H1 (cell line): ENCODE data around the gene PRIMA1. TPM values are rescaled to one million over a fixed set of nuclear protein-coding genes. Genes with fewer than 3 reads are reported as not detected.

ENCODE experiments used
- CTCF ChIA-PET: fragments of 300-600 bp; sonication (Branson Sonifier 250); formaldehyde crosslinking; loops from one replicate; lab custom pipeline; 2021; ENCODE audit not compliant: partially characterized antibody; lab: Charles Lee
- POLR2A ChIA-PET: fragments of 300-600 bp; sonication (Branson Sonifier 250); formaldehyde crosslinking; loops from one replicate; lab custom pipeline; 2021; ENCODE audit warnings: inconsistent platforms; ENCODE audit not compliant: partially characterized antibody; lab: Charles Lee
- DNase-seq, 2 experiments: peaks; one replicate each; pipeline versions ENCODE4 v3.0.0 to v3.0.0-alpha.2; 2010 to 2022; ENCODE audit warnings: low spot score in 2 of 2, low read depth in 1 of 2, mixed read lengths in 1 of 2
- FAIRE-seq: peaks from 2 replicates; lab custom pipeline; 2011; peaks lifted over from hg19 to GRCh38; lab: Jason Lieb, UNC
- H2AFZ ChIP-seq: 2 replicates; pipeline ENCODE4 v1.8.1; 2012; ENCODE audit warnings: low read length, inconsistent platforms
- H2AK5ac ChIP-seq: 2 replicates; pipeline ENCODE4 v1.6.1; 2013; ENCODE audit warnings: low read depth, low read length
- H2BK120ac ChIP-seq: replicated peaks from 2 replicates; pipeline ENCODE3; 2013; ENCODE audit warnings: low read depth, low read length, inconsistent platforms
- H2BK12ac ChIP-seq: 2 replicates; pipeline ENCODE4 v1.6.1; 2013; ENCODE audit warnings: low read depth, low read length
- H2BK15ac ChIP-seq: 2 replicates; pipeline ENCODE4 v1.6.1; 2013; ENCODE audit warnings: low read length
- H2BK20ac ChIP-seq: 2 replicates; pipeline ENCODE4 v1.6.1; 2013; ENCODE audit warnings: low read length
- H2BK5ac ChIP-seq: 2 replicates; pipeline ENCODE4 v1.6.1; 2013; ENCODE audit warnings: low read depth, low read length
- H3K14ac ChIP-seq: 2 replicates; pipeline ENCODE4 v1.6.1; 2013; ENCODE audit warnings: inconsistent platforms; ENCODE audit not compliant: insufficient read length
- H3K18ac ChIP-seq: 2 replicates; pipeline ENCODE4 v1.6.1; 2013; ENCODE audit warnings: low read length; ENCODE audit errors: extremely low read depth
- H3K23ac ChIP-seq: 2 replicates; pipeline ENCODE4 v1.6.1; 2013; ENCODE audit warnings: inconsistent platforms; ENCODE audit not compliant: insufficient read length
- H3K23me2 ChIP-seq: 2 replicates; pipeline ENCODE4 v1.6.1; 2013; ENCODE audit warnings: low read depth, low read length
- H3K27ac ChIP-seq: 2 replicates; pipeline ENCODE4 v1.6.1; 2011; ENCODE audit warnings: low read depth, low read length, inconsistent platforms
- H3K27me3 ChIP-seq, 4 experiments: replicated peaks in 1 of 4; 1 replicate in 1 of 4; 2 replicates in 3 of 4; pipeline versions ENCODE4 v1.6.1 to v1.8.1; 2011 to 2013; ENCODE audit warnings: low read length in 3 of 4, mild to moderate bottlenecking in 3 of 4, inconsistent platforms in 2 of 4, mixed read lengths in 2 of 4, moderate library complexity in 1 of 4; ENCODE audit not compliant: control insufficient read depth in 3 of 4, insufficient read depth in 3 of 4; ENCODE audit errors: extremely low read depth in 1 of 4
- H3K36me3 ChIP-seq, 4 experiments: 2 replicates each; pipeline versions ENCODE4 v1.6.1 to v1.8.1; 2011 to 2013; ENCODE audit warnings: mild to moderate bottlenecking in 4 of 4, low read length in 3 of 4, moderate library complexity in 2 of 4, control low read depth in 1 of 4, inconsistent platforms in 1 of 4; ENCODE audit not compliant: insufficient read depth in 4 of 4, control insufficient read depth in 2 of 4
- H3K4ac ChIP-seq: replicated peaks from 2 replicates; pipeline ENCODE3; 2013; ENCODE audit warnings: low read length, low read depth, mixed read lengths, inconsistent platforms; ENCODE audit not compliant: insufficient read length
- H3K4me1 ChIP-seq, 4 experiments: replicated peaks in 1 of 4; 1 replicate in 1 of 4; 2 replicates in 3 of 4; pipeline versions ENCODE4 v1.6.1 to v1.8.1; 2011 to 2013; ENCODE audit warnings: low read length in 3 of 4, inconsistent platforms in 2 of 4, mixed read lengths in 1 of 4; ENCODE audit not compliant: insufficient read depth in 4 of 4, control insufficient read depth in 3 of 4
- H3K4me2 ChIP-seq, 2 experiments: 2 replicates each; pipeline versions ENCODE4 v1.6.1 to v1.8.1; 2011 to 2013; ENCODE audit warnings: low read depth in 2 of 2, low read length in 2 of 2, control low read depth in 1 of 2, inconsistent platforms in 1 of 2, mild to moderate bottlenecking in 1 of 2; ENCODE audit not compliant: insufficient read depth in 1 of 2
- H3K4me3 ChIP-seq, 4 experiments: fragments of 200-600, 300-600 bp in 1 of 4; sonication (generic), shearing (Covaris generic), sonication (Bioruptor Twin) in 1 of 4; 2 replicates each; pipeline versions ENCODE4 v1.5.1 to v1.8.1; 2011 to 2016; ENCODE audit warnings: low read length in 4 of 4, low read depth in 3 of 4, control low read depth in 2 of 4, inconsistent platforms in 2 of 4, mild to moderate bottlenecking in 2 of 4, mixed read lengths in 1 of 4, moderate library complexity in 1 of 4; ENCODE audit not compliant: insufficient read depth in 2 of 4; ENCODE audit errors: extremely low read depth in 1 of 4
- H3K56ac ChIP-seq: replicated peaks from 2 replicates; pipeline ENCODE3; 2013; ENCODE audit warnings: low read depth, mild to moderate bottlenecking, mixed read lengths, low read length, inconsistent platforms; ENCODE audit not compliant: insufficient read length
- H3K79me1 ChIP-seq: 2 replicates; pipeline ENCODE4 v1.6.1; 2013; ENCODE audit warnings: low read depth, low read length, control low read depth
- H3K79me2 ChIP-seq, 2 experiments: 2 replicates each; pipeline versions ENCODE4 v1.6.1 to v1.8.1; 2012 to 2013; ENCODE audit warnings: low read length in 2 of 2, mild to moderate bottlenecking in 2 of 2, inconsistent platforms in 1 of 2; ENCODE audit not compliant: insufficient read depth in 2 of 2, control insufficient read depth in 1 of 2
- H3K9ac ChIP-seq, 4 experiments: replicated peaks in 1 of 4; 1 replicate in 1 of 4; 2 replicates in 3 of 4; pipeline versions ENCODE4 v1.6.1 to v1.8.1; 2011 to 2013; ENCODE audit warnings: low read depth in 3 of 4, low read length in 3 of 4, control low read depth in 2 of 4, mild to moderate bottlenecking in 2 of 4, moderate library complexity in 2 of 4, inconsistent platforms in 1 of 4; ENCODE audit errors: extremely low read depth in 1 of 4
- H3K9me3 ChIP-seq, 2 experiments: 2 replicates each; pipeline versions ENCODE4 v1.6.1 to v1.8.1; 2012 to 2013; ENCODE audit warnings: mild to moderate bottlenecking in 2 of 2, moderate library complexity in 2 of 2, control low read depth in 1 of 2, inconsistent platforms in 1 of 2, low read depth in 1 of 2, low read length in 1 of 2, mixed read lengths in 1 of 2; ENCODE audit not compliant: insufficient read depth in 2 of 2
- H4K20me1 ChIP-seq, 2 experiments: replicated peaks in 1 of 2; 2 replicates each; pipeline versions ENCODE3 to v1.8.1; 2011 to 2013; ENCODE audit warnings: inconsistent platforms in 2 of 2, low read length in 2 of 2, mild to moderate bottlenecking in 1 of 2; ENCODE audit not compliant: insufficient read depth in 2 of 2, control insufficient read depth in 1 of 2
- H4K5ac ChIP-seq: 2 replicates; pipeline ENCODE4 v1.6.1; 2013; ENCODE audit warnings: low read length, low read depth, mixed read lengths, inconsistent platforms; ENCODE audit not compliant: insufficient read length
- H4K8ac ChIP-seq: 2 replicates; pipeline ENCODE4 v1.8.0; 2013; ENCODE audit warnings: mild to moderate bottlenecking, moderate library complexity, low read length, inconsistent platforms; ENCODE audit not compliant: insufficient read depth; ENCODE audit errors: extremely low read depth
- H4K91ac ChIP-seq: replicated peaks from 2 replicates; pipeline ENCODE3; 2013; ENCODE audit warnings: low read length, mixed read lengths, inconsistent platforms; ENCODE audit not compliant: insufficient read length
- CHD1 ChIP-seq: IDR thresholded peaks from 2 replicates; pipeline ENCODE4 v1.6.1; 2012; ENCODE audit warnings: low read depth, low read length, improper control_type of control experiment
- EGR1 ChIP-seq: IDR thresholded peaks from 2 replicates; pipeline ENCODE4 v1.6.1; 2011; ENCODE audit warnings: low read depth, low read length, borderline replicate concordance
- EP300 ChIP-seq, 2 experiments: IDR thresholded peaks; 1 replicate in 1 of 2; 2 replicates in 1 of 2; pipeline ENCODE4 v1.6.1; 2011 to 2012; ENCODE audit warnings: low read depth in 2 of 2, low read length in 2 of 2, mild to moderate bottlenecking in 2 of 2, borderline replicate concordance in 1 of 2, inconsistent platforms in 1 of 2, moderate library complexity in 1 of 2
- FOSL1 ChIP-seq: IDR thresholded peaks from 2 replicates; pipeline ENCODE4 v1.6.1; 2011; ENCODE audit warnings: mild to moderate bottlenecking, low read depth, low read length, moderate library complexity; ENCODE audit not compliant: insufficient read depth
- MAFK ChIP-seq: IDR thresholded peaks from 2 replicates; pipeline ENCODE4 v1.6.1; 2012; ENCODE audit warnings: low read depth, mild to moderate bottlenecking, improper control_type of control experiment, low read length
- RAD21 ChIP-seq, 2 experiments: IDR thresholded peaks in 1 of 2; conservative IDR thresholded peaks in 1 of 2; 2 replicates each; pipeline ENCODE4 v1.6.1; 2011; ENCODE audit warnings: low read depth in 2 of 2, low read length in 2 of 2, improper control_type of control experiment in 1 of 2, inconsistent platforms in 1 of 2, mild to moderate bottlenecking in 1 of 2, moderate library complexity in 1 of 2
- RFX5 ChIP-seq: IDR thresholded peaks from 2 replicates; pipeline ENCODE4 v1.6.1; 2011; ENCODE audit warnings: low read depth, low read length, improper control_type of control experiment, borderline replicate concordance
- RXRA ChIP-seq: IDR thresholded peaks from 2 replicates; pipeline ENCODE4 v1.6.1; 2011; ENCODE audit warnings: low read depth, mild to moderate bottlenecking, low read length, moderate library complexity; ENCODE audit not compliant: insufficient read depth
- SAP30 ChIP-seq: fragments of 300-600 bp; sonication (generic); IDR thresholded peaks from 2 replicates; pipeline ENCODE4 v1.7.1; 2012; ENCODE audit warnings: low read length, moderate library complexity, mild to moderate bottlenecking, inconsistent platforms; ENCODE audit not compliant: insufficient read depth, insufficient replicate concordance
- SUZ12 ChIP-seq: fragments of 200-600 bp; sonication (generic); IDR thresholded peaks from 2 replicates; pipeline ENCODE4 v1.6.1; 2012; ENCODE audit warnings: mild to moderate bottlenecking, inconsistent platforms, low read length, moderate library complexity, mixed read lengths
- TAF1 ChIP-seq: IDR thresholded peaks from 2 replicates; pipeline ENCODE4 v1.6.1; 2011; ENCODE audit warnings: mild to moderate bottlenecking, low read depth, low read length
- WGBS, 2 experiments: shearing (Covaris generic) in 1 of 2; methylation state at CpG; one replicate each; pipeline versions ENCODE4 v1.1.6 to v1.1.7; 2013 to 2015; ENCODE audit warnings: low lambda C conversion rate in 2 of 2, mixed read lengths in 2 of 2, inconsistent platforms in 1 of 2, low coverage in 1 of 2, missing lambda C conversion rate in 1 of 2; ENCODE audit not compliant: insufficient replicate concordance in 2 of 2, insufficient coverage in 1 of 2, insufficient read length in 1 of 2; ENCODE audit errors: extremely low coverage in 1 of 2, missing lambda C conversion rate in 1 of 2; 5-methylcytosine and 5-hydroxymethylcytosine counted together
- polyA plus RNA-seq, 7 experiments: library from polyadenylated mRNA; depleted of rRNA in 3 of 7; stranded (reverse) in 5 of 7; unstranded in 2 of 7; fragments of >200 nt in 5 of 7; fragments of 200-250 nt in 2 of 7; gene quantifications; 1 replicate in 5 of 7; 2 replicates in 1 of 7; 4 replicates in 1 of 7; pipeline versions ENCODE4 v1.2.1 to v1.2.3, GENCODE V29; 2011 to 2013; ENCODE audit warnings: missing spikeins in 2 of 7, mixed read lengths in 2 of 7
- total RNA-seq: library from RNA; stranded (reverse); fragmentation: NEBNext Ultra II Directional; extraction: Animal tissue kit (Norgen Biotek cat#: 25700); gene quantifications from 2 replicates; pipeline ENCODE4 v1.2.1, GENCODE V29; 2021

Gene PRIMA1
- total and polyA plus RNA-seq, 2 of the 8 experiments (the other 6 are each of a cell fraction or from before 2014, with no cell fraction given): 2.8 to 4.5 TPM

DNA sequence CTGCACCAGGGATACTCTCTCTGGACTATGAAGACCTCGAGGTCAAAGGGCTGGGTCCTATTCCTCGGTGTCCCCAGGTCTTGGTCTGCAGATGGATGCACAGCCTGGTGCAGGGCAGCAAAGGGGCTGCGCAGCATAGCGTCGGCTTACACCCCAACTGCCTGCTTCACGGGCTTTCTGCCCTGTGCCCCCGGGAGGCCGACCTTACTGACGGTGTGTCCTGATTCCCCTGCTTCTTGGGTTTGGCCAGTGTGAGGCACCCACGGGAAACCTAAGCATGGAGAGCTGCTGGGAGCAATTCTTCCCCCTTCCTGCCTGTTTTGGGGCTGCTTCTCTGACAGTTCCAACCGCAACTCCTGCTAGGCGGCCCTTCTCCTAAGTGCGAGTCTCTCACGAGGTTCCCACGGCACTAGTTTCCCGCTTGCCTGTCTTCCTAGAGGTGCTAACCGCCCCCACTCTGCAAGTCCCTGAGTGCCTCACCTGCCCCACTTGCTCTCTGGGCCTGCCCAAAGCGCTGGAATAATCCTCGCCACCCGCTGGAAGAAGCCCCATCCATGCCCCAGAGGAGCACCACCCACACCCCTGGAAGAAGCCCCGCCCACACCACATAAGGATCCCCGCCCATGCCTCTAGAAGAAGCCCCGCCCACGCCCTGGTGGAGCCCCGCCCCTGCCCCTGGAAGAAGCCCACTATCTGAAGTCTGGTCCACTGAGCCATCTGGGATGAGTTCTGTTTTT, 54.0 kb downstream of the PRIMA1 start:
- Histone ChIP-seq H4K91ac (no peak overlapping the region), H3K27me3 (no peaks in the 10 kb centered on the region; a peak in 1 of 7 replicates), H2BK15ac (no peak overlapping the region; the same call in 1 of the 2 replicates), H2BK120ac (no peak overlapping the region), H3K4ac (no peak overlapping the region), H3K36me3 (no peaks in the 10 kb centered on the region), H3K9me3 (no peaks in the 10 kb centered on the region), H4K8ac (no peak overlapping the region), H3K4me2 (no peak overlapping the region), H2BK20ac (no peak overlapping the region), H3K79me1 (no peaks in the 10 kb centered on the region), H3K4me3 (no peak overlapping the region), H3K79me2 (no peaks in the 10 kb centered on the region), H3K9ac (no peak overlapping the region), H2BK5ac (no peak overlapping the region), H3K27ac (no peak overlapping the region), H3K4me1 (peaks cover 0 to 6% (median under 1%) of the 10 kb centered on the region in 4 experiments; a peak in 1 of 7 replicates), H3K56ac (no peak overlapping the region), H3K14ac (no peak overlapping the region), H4K5ac (no peak overlapping the region), H4K20me1 (no peaks in the 10 kb centered on the region), H3K18ac (no peak overlapping the region), H2AK5ac (no peak overlapping the region), H3K23ac (no peak overlapping the region), H2AFZ (no peak overlapping the region), H2BK12ac (no peak overlapping the region), H3K23me2 (no peaks in the 10 kb centered on the region)
- POLR2A ChIA-PET: interaction anchor here (1.2 to 1.4 kb wide), 2 partner anchors 54 to 55 kb away, joined by 3 read pairs; partner anchors contain the start of gene PRIMA1
- DNase-seq (peak in 1 of 2 experiments; percentile 85), FAIRE-seq (no peak)
- 79% methylated on average over 22 of the region's 25 CpGs; no CpG with 5 or more reads in 1 of the 2 experiments for WGBS, 2 experiments
- CTCF ChIA-PET: interaction anchor here (0.6 to 2.5 kb wide), 8 partner anchors 20 to 169 kb away, joined by 3 to 6 read pairs (median 4); partner anchors contain the start of gene PRIMA1
- TF ChIP-seq EGR1 (no peak), SUZ12 (no peak), RAD21 (IDR thresholded peaks at IDR 0.05 in 1 of 2, conservative IDR thresholded peaks at IDR 0.05 in 1 of 2; ENCODE audit: low read depth in 2 of 2, low read length in 2 of 2) (no peak), RXRA (no peak), SAP30 (no peak), EP300 (IDR thresholded peaks at IDR 0.05; ENCODE audit: borderline replicate concordance in 1 of 2, low read depth in 2 of 2, low read length in 2 of 2) (no peak), MAFK (no peak), TAF1 (no peak), CHD1 (no peak), FOSL1 (no peak), RFX5 (no peak)
